Brain microvascular endothelial cell (primary cell): ENCODE results near the gene PNLDC1.
"Not testable (repeated sequence)": the region's sequence is repeated elsewhere in the genome, so short reads cannot be mapped to it uniquely, and the experiment has no call there.

ENCODE experiments used
- DNase-seq: peaks from one replicate; pipeline ENCODE4 v3.0.0-alpha.2; 2020
- H3K27ac ChIP-seq: fragments of 250-450 bp; sonication (Bioruptor Pico); 2 replicates; pipeline ENCODE4 v1.5.1; 2020; ENCODE audit warnings: mild to moderate bottlenecking, moderate library complexity
- H3K27me3 ChIP-seq: fragments of 250-450 bp; sonication (Bioruptor Pico); replicated peaks from 2 replicates; pipeline ENCODE4 v1.5.1; 2020; ENCODE audit warnings: mild to moderate bottlenecking
- H3K36me3 ChIP-seq: fragments of 250-450 bp; sonication (Bioruptor Pico); replicated peaks from 2 replicates; pipeline ENCODE4 v1.5.1; 2020; ENCODE audit warnings: mild to moderate bottlenecking
- H3K4me3 ChIP-seq: 2 replicates; pipeline ENCODE4 v1.5.1; 2011; ENCODE audit warnings: low read depth, mild to moderate bottlenecking, control low read depth, low read length, moderate library complexity
- CTCF ChIP-seq: IDR thresholded peaks from 2 replicates; pipeline ENCODE4 v1.5.1; 2011; ENCODE audit warnings: low read depth, mild to moderate bottlenecking, moderate library complexity, low read length, control low read depth, inconsistent platforms; ENCODE audit errors: missing control alignments
- in situ Hi-C: cut with HindIII; loops from 2 replicates; pipeline ENCODE4 v1.10.0; 2017; ENCODE audit warnings: low sequenced_read_pairs, low pct_ligation_motif_present

PNLDC1 gene

GRCh38 chr6:159819932-159820640, 20.0 kb downstream of the PNLDC1 start:
- no peak overlapping the region for H3K27ac ChIP-seq
- H3K4me3 ChIP-seq: no peak overlapping the region
- no peaks in the 10 kb centered on the region for H3K36me3 ChIP-seq
- no peaks in the 10 kb centered on the region for H3K27me3 ChIP-seq
- no peak for DNase-seq
- TF ChIP-seq CTCF: no peak
- in situ Hi-C loops: no loop called here

GRCh38 chr6:159821122-159821521, 21.0 kb downstream of the PNLDC1 start:
- no peak for TF ChIP-seq CTCF
- Histone ChIP-seq H3K4me3 (no peak overlapping the region), H3K36me3 (no peaks in the 10 kb centered on the region), H3K27ac (no peak overlapping the region), H3K27me3 (no peaks in the 10 kb centered on the region)
- no peak for DNase-seq
- in situ Hi-C loops: no loop called here

- H3K36me3 ChIP-seq: no peaks in the 10 kb centered on the region
- TF ChIP-seq CTCF: no peak
- H3K4me3 ChIP-seq: no peak overlapping the region
- no peak for DNase-seq
- H3K27ac ChIP-seq: no peak overlapping the region
- in situ Hi-C loops: no loop called here
- no peaks in the 10 kb centered on the region for H3K27me3 ChIP-seq
Observed at GRCh38 chr6:159821726-159822125, 21.6 kb downstream of the PNLDC1 start.

- Histone ChIP-seq H3K27me3 (no peaks in the 10 kb centered on the region), H3K4me3 (no peak overlapping the region), H3K27ac (no peak overlapping the region), H3K36me3 (no peaks in the 10 kb centered on the region)
- TF ChIP-seq CTCF: no peak
- in situ Hi-C loops: no loop called here
- DNase-seq: no peak
Observed at GRCh38 chr6:159823953-159824352, 23.9 kb downstream of the PNLDC1 start.

GRCh38 chr6:159824690-159825089, 24.6 kb downstream of the PNLDC1 start:
- H3K27ac ChIP-seq, DNase-seq, in situ Hi-C loops, H3K36me3 ChIP-seq, H3K4me3 ChIP-seq, H3K27me3 ChIP-seq: not testable (repeated sequence)

GRCh38 chr6:159826004-159826403, 25.9 kb downstream of the PNLDC1 start:
- no peak for DNase-seq
- in situ Hi-C loops: no loop called here
- H3K4me3 ChIP-seq: no peak overlapping the region
- H3K36me3 ChIP-seq: no peaks in the 10 kb centered on the region
- H3K27me3 ChIP-seq: no peaks in the 10 kb centered on the region
- H3K27ac ChIP-seq: no peak overlapping the region
- no peak for TF ChIP-seq CTCF
